Calu3 (cell line): ENCODE measurements around the gene MTARC2. TPM values are rescaled to one million over a fixed set of nuclear protein-coding genes. Genes with fewer than 3 reads are reported as not detected.

Source experiments
- BruUV-seq: library from RNA; stranded (reverse); fragments of 400-500 nt; replicated peaks from 2 replicates; lab custom pipeline; 2021; lab: Mats Ljungman, UMichigan
- CTCF ChIA-PET: fragments of 300-600 bp; sonication (Branson Sonifier 250); formaldehyde crosslinking; loops from one replicate; lab custom pipeline; 2022; ENCODE audit warnings: antibody characterized with exemption; lab: Charles Lee
- DNase-seq: peaks from one replicate; pipeline ENCODE4 v3.0.0; 2022
- H3K27ac Mint-ChIP-seq: one replicate; pipeline ENCODE4 v1.8.0; 2022; ENCODE audit warnings: mixed read lengths; ENCODE audit not compliant: unreplicated experiment
- H3K27me3 Mint-ChIP-seq: one replicate; pipeline ENCODE4 v1.8.0; 2022; ENCODE audit warnings: mixed read lengths; ENCODE audit not compliant: unreplicated experiment
- H3K36me3 Mint-ChIP-seq: one replicate; pipeline ENCODE4 v1.8.0; 2022; ENCODE audit warnings: mild to moderate bottlenecking, moderate library complexity, mixed read lengths; ENCODE audit not compliant: insufficient read depth, unreplicated experiment
- H3K4me1 Mint-ChIP-seq: one replicate; pipeline ENCODE4 v1.8.0; 2022; ENCODE audit warnings: mild to moderate bottlenecking, low read depth, mixed read lengths; ENCODE audit not compliant: unreplicated experiment
- H3K4me3 Mint-ChIP-seq: one replicate; pipeline ENCODE4 v1.8.0; 2022; ENCODE audit warnings: mild to moderate bottlenecking, low read depth, moderate library complexity, mixed read lengths; ENCODE audit not compliant: unreplicated experiment
- H3K9me3 Mint-ChIP-seq: one replicate; pipeline ENCODE4 v1.8.0; 2022; ENCODE audit warnings: low read depth, mixed read lengths; ENCODE audit not compliant: unreplicated experiment
- intact Hi-C: fragments of 100-400 bp; cut with micrococcal nuclease; formaldehyde crosslinking; loops from one replicate; pipeline ENCODE4 v1.10.0; 2022; ENCODE audit not compliant: unreplicated experiment
- total RNA-seq: library from RNA; stranded (reverse); gene quantifications from 2 replicates; pipeline ENCODE4 v1.2.3, GENCODE V29; 2022
- TF ChIP-seq, protein P1 (sequence below): fragments of 200-600 bp; IDR thresholded peaks from one replicate; pipeline ENCODE4 v1.8.0; 2022; ENCODE audit warnings: antibody characterized with exemption; ENCODE audit not compliant: unreplicated experiment

Gene MTARC2
- total RNA-seq, 1 experiment from 2014 or later, result 16.4 TPM

DNA sequence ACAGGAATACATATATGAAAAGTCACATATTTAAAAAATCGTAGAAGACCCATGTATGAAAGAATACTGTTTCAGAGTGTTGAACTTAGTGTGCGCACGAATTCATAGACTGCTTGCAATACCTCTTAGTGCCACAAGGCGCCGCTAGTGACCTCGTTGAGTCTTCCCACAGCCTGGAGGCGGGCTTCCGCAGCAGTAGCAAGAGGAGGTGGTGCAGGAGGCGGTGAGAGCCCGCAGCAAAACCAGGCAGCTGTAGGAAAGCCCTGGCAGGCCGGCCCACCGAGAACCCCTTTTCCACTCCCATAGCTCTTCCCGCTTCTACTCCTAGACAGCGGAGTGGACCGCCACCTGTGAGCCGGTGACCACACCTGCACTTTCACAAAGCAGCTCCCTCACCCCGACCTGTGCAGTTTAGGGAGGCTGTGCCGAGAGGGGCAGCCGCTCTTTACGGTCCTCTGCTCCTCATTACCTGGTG, 62.1 kb downstream of the MTARC2 start:
- TF ChIP-seq, protein P1, sequence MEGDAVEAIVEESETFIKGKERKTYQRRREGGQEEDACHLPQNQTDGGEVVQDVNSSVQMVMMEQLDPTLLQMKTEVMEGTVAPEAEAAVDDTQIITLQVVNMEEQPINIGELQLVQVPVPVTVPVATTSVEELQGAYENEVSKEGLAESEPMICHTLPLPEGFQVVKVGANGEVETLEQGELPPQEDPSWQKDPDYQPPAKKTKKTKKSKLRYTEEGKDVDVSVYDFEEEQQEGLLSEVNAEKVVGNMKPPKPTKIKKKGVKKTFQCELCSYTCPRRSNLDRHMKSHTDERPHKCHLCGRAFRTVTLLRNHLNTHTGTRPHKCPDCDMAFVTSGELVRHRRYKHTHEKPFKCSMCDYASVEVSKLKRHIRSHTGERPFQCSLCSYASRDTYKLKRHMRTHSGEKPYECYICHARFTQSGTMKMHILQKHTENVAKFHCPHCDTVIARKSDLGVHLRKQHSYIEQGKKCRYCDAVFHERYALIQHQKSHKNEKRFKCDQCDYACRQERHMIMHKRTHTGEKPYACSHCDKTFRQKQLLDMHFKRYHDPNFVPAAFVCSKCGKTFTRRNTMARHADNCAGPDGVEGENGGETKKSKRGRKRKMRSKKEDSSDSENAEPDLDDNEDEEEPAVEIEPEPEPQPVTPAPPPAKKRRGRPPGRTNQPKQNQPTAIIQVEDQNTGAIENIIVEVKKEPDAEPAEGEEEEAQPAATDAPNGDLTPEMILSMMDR, result peak; percentile 73
- peak; percentile 46 for DNase-seq
- CTCF ChIA-PET, result interaction anchor here (1.1 kb wide), 1 partner anchor 529 kb away, joined by 3 read pairs; no protein-coding TSS in a partner anchor
- H3K4me3 Mint-ChIP-seq, result no peak overlapping the region
- intact Hi-C loops, result loop anchor here (5.0 kb wide), 2 partner anchors 392 to 627 kb away; no protein-coding TSS in a partner anchor
- BruUV-seq, result no TSS peak
- no peak overlapping the region for H3K27ac Mint-ChIP-seq
- no peaks in the 10 kb centered on the region for H3K9me3 Mint-ChIP-seq
- no peaks in the 10 kb centered on the region for H3K27me3 Mint-ChIP-seq
- H3K4me1 Mint-ChIP-seq, result no peaks in the 10 kb centered on the region
- no peaks in the 10 kb centered on the region for H3K36me3 Mint-ChIP-seq

DNA sequence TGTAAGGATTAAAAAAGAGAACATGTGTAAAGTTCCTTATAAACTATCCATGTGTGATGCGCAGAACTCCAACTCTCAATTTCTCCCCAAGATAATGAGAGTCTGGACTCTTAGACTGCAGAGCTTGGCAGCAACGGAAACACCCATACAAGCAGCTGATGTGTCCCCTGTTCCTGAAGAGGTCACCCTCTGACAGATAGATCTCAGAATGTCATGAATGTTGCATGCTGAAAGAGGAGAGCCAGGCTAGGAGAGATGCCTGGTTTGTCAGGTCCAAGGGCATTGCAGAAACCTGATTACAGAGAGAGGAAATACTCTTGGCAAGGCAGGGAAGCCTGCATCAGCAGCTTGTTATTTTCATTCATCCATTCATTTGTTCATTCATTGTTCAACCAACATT, 62.8 kb downstream of the MTARC2 start:
- H3K4me3 Mint-ChIP-seq, result no peak overlapping the region
- H3K27ac Mint-ChIP-seq, result no peak overlapping the region
- no peak for DNase-seq
- H3K9me3 Mint-ChIP-seq, result no peaks in the 10 kb centered on the region
- no peaks in the 10 kb centered on the region for H3K4me1 Mint-ChIP-seq
- TF ChIP-seq, protein P1, result no peak
- H3K27me3 Mint-ChIP-seq, result no peaks in the 10 kb centered on the region
- no peaks in the 10 kb centered on the region for H3K36me3 Mint-ChIP-seq
- BruUV-seq, result no TSS peak
- intact Hi-C loops, result loop anchor here (5.0 kb wide), 2 partner anchors 391 to 626 kb away; no protein-coding TSS in a partner anchor
- CTCF ChIA-PET, result interaction anchor here (1.1 kb wide), 1 partner anchor 530 kb away, joined by 3 read pairs; no protein-coding TSS in a partner anchor

DNA sequence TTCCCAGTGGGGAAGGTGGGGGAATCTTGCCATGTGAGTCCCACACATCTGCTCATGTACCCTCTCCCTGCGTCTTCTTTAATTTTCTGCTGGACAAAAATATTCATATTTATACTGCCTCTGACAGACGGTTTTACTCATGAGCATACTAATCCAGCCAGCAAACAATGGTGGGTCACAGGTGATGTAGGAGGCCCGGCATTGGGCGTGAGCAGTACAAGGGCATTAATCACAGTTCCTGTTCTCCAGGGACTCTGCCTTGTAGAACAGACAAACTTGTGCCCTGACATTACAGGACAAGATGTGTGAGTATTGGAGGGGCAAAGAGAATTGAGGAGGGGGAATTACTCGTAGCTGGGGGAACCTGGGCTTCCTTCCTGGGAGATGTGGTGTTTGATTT, 63.6 kb downstream of the MTARC2 start:
- intact Hi-C loops, result loop anchor here (5.0 kb wide), 2 partner anchors 391 to 626 kb away; no protein-coding TSS in a partner anchor
- Mint-ChIP-seq H3K4me1 (no peaks in the 10 kb centered on the region), H3K9me3 (no peaks in the 10 kb centered on the region), H3K36me3 (no peaks in the 10 kb centered on the region), H3K4me3 (no peak overlapping the region), H3K27ac (no peak overlapping the region), H3K27me3 (no peaks in the 10 kb centered on the region)
- BruUV-seq, result no TSS peak
- TF ChIP-seq, protein P1, result no peak
- CTCF ChIA-PET, result no interaction called here
- DNase-seq, result no peak

DNA sequence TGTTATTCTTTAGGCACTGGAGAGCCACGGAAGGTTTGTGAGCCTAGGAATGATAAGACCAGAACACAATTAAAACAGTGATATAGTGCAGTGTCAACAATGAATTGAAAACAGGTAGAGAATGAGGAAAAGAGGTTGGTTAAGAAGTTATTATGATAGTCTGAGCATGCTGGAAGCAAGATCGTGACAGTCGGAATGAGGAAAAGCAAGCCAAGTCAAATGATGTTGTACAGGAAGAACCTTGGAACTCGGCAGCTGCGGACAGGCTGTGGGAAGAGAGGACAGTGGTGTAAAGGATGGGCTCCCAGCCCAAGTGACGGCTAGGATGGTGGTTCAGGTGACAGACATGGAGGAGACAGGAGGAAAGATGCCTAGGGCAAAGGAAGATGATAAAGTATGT, 64.2 kb downstream of the MTARC2 start:
- intact Hi-C loops, result loop anchor here (5.0 kb wide), 2 partner anchors 390 to 625 kb away; no protein-coding TSS in a partner anchor
- no peaks in the 10 kb centered on the region for H3K36me3 Mint-ChIP-seq
- TF ChIP-seq, protein P1, result no peak
- no peak overlapping the region for H3K4me3 Mint-ChIP-seq
- CTCF ChIA-PET, result no interaction called here
- DNase-seq, result no peak
- H3K4me1 Mint-ChIP-seq, result no peaks in the 10 kb centered on the region
- BruUV-seq, result no TSS peak
- no peak overlapping the region for H3K27ac Mint-ChIP-seq
- no peaks in the 10 kb centered on the region for H3K9me3 Mint-ChIP-seq
- no peaks in the 10 kb centered on the region for H3K27me3 Mint-ChIP-seq
